HCT116 (cell line): ENCODE measurements around the gene GSC.

ENCODE experiments used
- EZH2 ChIP-seq: fragments of 200-600 bp; sonication (generic); IDR thresholded peaks from 2 replicates; pipeline ENCODE4 v1.6.1; 2017; ENCODE audit warnings: antibody characterized with exemption, mixed run types
- EZH2phosphoT487 ChIP-seq: fragments of 200-600 bp; IDR thresholded peaks from 2 replicates; pipeline ENCODE4 v1.6.1; 2018; ENCODE audit warnings: antibody characterized with exemption, borderline replicate concordance
- POLR2A ChIP-seq: IDR thresholded peaks from 2 replicates; pipeline ENCODE4 v1.7.0; 2011; ENCODE audit warnings: borderline replicate concordance; ENCODE audit not compliant: insufficient read depth, insufficient read length; ENCODE audit errors: extremely low read depth
- RAD21 ChIP-seq: IDR thresholded peaks from 2 replicates; pipeline ENCODE4 v1.6.1; 2012; ENCODE audit warnings: low read depth, mild to moderate bottlenecking
- YY1 ChIP-seq: IDR thresholded peaks from 2 replicates; pipeline ENCODE4 v1.6.1; 2011; ENCODE audit warnings: low read length, low read depth, moderate library complexity, mild to moderate bottlenecking; ENCODE audit not compliant: insufficient replicate concordance; ENCODE audit errors: extremely low read depth
- ZFX ChIP-seq: fragments of 450-650 bp; IDR thresholded peaks from 2 replicates; pipeline ENCODE4 v1.6.1; 2017
- TF ChIP-seq, protein P1 (sequence below): IDR thresholded peaks from 2 replicates; pipeline ENCODE4 v1.6.1; 2012
- TF ChIP-seq, protein P2 (sequence below), 3 experiments: fragments of 200-600 bp in 1 of 3; sonication (generic) in 1 of 3; IDR thresholded peaks in 2 of 3; conservative IDR thresholded peaks in 1 of 3; 2 replicates each; pipeline ENCODE4 v1.5.1; 2012 to 2017; ENCODE audit warnings: low read depth in 2 of 3, low read length in 2 of 3, antibody characterized with exemption in 1 of 3, borderline replicate concordance in 1 of 3, control low read depth in 1 of 3, mild to moderate bottlenecking in 1 of 3, mixed read lengths in 1 of 3, mixed run types in 1 of 3, moderate library complexity in 1 of 3; ENCODE audit not compliant: insufficient read depth in 1 of 3
- TF ChIP-seq, protein P3 (sequence below): IDR thresholded peaks from 2 replicates; pipeline ENCODE4 v1.6.1; 2012

DNA sequence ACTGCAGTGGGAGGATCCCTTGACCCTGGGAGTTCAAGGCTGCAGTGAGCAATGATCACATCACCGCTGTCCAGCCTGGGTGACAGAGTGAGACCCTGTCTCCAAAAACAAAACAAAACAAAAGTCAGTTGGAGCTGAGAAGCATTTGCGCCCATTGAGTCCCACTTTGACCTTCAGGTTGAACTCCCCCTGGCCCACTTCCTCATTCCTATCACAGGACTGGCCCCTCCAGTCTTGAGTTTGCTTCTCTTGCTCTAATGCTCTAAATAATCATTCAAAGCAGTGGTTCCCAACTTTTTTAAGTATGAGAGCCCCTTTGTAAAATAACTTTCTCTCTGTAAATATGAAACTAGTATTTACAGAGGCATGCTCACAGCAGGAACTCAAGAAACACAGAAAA lies 28.0 kb upstream of the GSC start:
- TF ChIP-seq, protein P1, sequence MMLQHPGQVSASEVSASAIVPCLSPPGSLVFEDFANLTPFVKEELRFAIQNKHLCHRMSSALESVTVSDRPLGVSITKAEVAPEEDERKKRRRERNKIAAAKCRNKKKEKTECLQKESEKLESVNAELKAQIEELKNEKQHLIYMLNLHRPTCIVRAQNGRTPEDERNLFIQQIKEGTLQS, result no peak
- TF ChIP-seq POLR2A (no peak), RAD21 (no peak), ZFX (no peak), YY1 (no peak), EZH2phosphoT487 (no peak), EZH2 (no peak)
- TF ChIP-seq, protein P2, sequence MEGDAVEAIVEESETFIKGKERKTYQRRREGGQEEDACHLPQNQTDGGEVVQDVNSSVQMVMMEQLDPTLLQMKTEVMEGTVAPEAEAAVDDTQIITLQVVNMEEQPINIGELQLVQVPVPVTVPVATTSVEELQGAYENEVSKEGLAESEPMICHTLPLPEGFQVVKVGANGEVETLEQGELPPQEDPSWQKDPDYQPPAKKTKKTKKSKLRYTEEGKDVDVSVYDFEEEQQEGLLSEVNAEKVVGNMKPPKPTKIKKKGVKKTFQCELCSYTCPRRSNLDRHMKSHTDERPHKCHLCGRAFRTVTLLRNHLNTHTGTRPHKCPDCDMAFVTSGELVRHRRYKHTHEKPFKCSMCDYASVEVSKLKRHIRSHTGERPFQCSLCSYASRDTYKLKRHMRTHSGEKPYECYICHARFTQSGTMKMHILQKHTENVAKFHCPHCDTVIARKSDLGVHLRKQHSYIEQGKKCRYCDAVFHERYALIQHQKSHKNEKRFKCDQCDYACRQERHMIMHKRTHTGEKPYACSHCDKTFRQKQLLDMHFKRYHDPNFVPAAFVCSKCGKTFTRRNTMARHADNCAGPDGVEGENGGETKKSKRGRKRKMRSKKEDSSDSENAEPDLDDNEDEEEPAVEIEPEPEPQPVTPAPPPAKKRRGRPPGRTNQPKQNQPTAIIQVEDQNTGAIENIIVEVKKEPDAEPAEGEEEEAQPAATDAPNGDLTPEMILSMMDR (IDR thresholded peaks at IDR 0.05 in 2 of 3, conservative IDR thresholded peaks at IDR 0.05 in 1 of 3; ENCODE audit: borderline replicate concordance in 1 of 3, insufficient read depth in 1 of 3, low read depth in 2 of 3, low read length in 2 of 3), result no peak
- TF ChIP-seq, protein P3, sequence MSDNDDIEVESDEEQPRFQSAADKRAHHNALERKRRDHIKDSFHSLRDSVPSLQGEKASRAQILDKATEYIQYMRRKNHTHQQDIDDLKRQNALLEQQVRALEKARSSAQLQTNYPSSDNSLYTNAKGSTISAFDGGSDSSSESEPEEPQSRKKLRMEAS, result no peak
